ENCODE measurements around the gene ALDH1A1.
"Not testable (repeated sequence)": the region's sequence is repeated elsewhere in the genome, so short reads cannot be mapped to it uniquely, and the experiment has no call there.

The ALDH1A1 gene

GRCh38 chr9:72946821-72947220, 6.0 kb downstream of the ALDH1A1 start:
- DNase-seq (ENCODE audit: low spot score) (no peak), ATAC-seq (ENCODE audit: low read depth) (no peak)
- Histone ChIP-seq H3K27ac (ENCODE audit: poor library complexity, severe bottlenecking) (no peak overlapping the region), H3K4me1 (ENCODE audit: insufficient read depth, poor library complexity, severe bottlenecking) (no peaks in the 10 kb centered on the region), H3K27me3 (ENCODE audit: insufficient read depth, poor library complexity, severe bottlenecking) (no peaks in the 10 kb centered on the region), H3K36me3 (ENCODE audit: low read depth) (no peaks in the 10 kb centered on the region), H3K9me3 (ENCODE audit: severe bottlenecking) (no peaks in the 10 kb centered on the region), H3K4me3 (ENCODE audit: severe bottlenecking) (no peak overlapping the region)
- no peak for TF ChIP-seq CTCF (IDR thresholded peaks at IDR 0.05; ENCODE audit: poor library complexity, severe bottlenecking)

- Histone ChIP-seq H3K27me3 (ENCODE audit: insufficient read depth, poor library complexity, severe bottlenecking) (no peaks in the 10 kb centered on the region), H3K27ac (ENCODE audit: poor library complexity, severe bottlenecking) (no peak overlapping the region), H3K9me3 (ENCODE audit: severe bottlenecking) (no peaks in the 10 kb centered on the region), H3K4me3 (ENCODE audit: severe bottlenecking) (no peak overlapping the region), H3K36me3 (ENCODE audit: low read depth) (no peaks in the 10 kb centered on the region), H3K4me1 (ENCODE audit: insufficient read depth, poor library complexity, severe bottlenecking) (no peaks in the 10 kb centered on the region)
- no peak for DNase-seq (ENCODE audit: low spot score)
- no peak for ATAC-seq (ENCODE audit: low read depth)
- no peak for TF ChIP-seq CTCF (IDR thresholded peaks at IDR 0.05; ENCODE audit: poor library complexity, severe bottlenecking)
Observed at GRCh38 chr9:72946318-72946717, 6.5 kb downstream of the ALDH1A1 start.

GRCh38 chr9:72945391-72945790, 7.5 kb downstream of the ALDH1A1 start:
- no peaks in the 10 kb centered on the region for H3K36me3 ChIP-seq (ENCODE audit: low read depth)
- no peak overlapping the region for H3K27ac ChIP-seq (ENCODE audit: poor library complexity, severe bottlenecking)
- no peak overlapping the region for H3K4me3 ChIP-seq (ENCODE audit: severe bottlenecking)
- ATAC-seq (ENCODE audit: low read depth) (no peak), DNase-seq (ENCODE audit: low spot score) (no peak)
- no peaks in the 10 kb centered on the region for H3K27me3 ChIP-seq (ENCODE audit: insufficient read depth, poor library complexity, severe bottlenecking)
- no peaks in the 10 kb centered on the region for H3K9me3 ChIP-seq (ENCODE audit: severe bottlenecking)
- no peaks in the 10 kb centered on the region for H3K4me1 ChIP-seq (ENCODE audit: insufficient read depth, poor library complexity, severe bottlenecking)
- no peak for TF ChIP-seq CTCF (IDR thresholded peaks at IDR 0.05; ENCODE audit: poor library complexity, severe bottlenecking)

GRCh38 chr9:72943844-72944462, 8.9 kb downstream of the ALDH1A1 start:
- H3K4me3 ChIP-seq (ENCODE audit: severe bottlenecking) = no peak overlapping the region
- no peaks in the 10 kb centered on the region for H3K4me1 ChIP-seq (ENCODE audit: insufficient read depth, poor library complexity, severe bottlenecking)
- H3K27ac ChIP-seq (ENCODE audit: poor library complexity, severe bottlenecking) = no peak overlapping the region
- no peaks in the 10 kb centered on the region for H3K9me3 ChIP-seq (ENCODE audit: severe bottlenecking)
- DNase-seq (ENCODE audit: low spot score) (no peak), ATAC-seq (ENCODE audit: low read depth) (no peak)
- no peaks in the 10 kb centered on the region for H3K27me3 ChIP-seq (ENCODE audit: insufficient read depth, poor library complexity, severe bottlenecking)
- no peaks in the 10 kb centered on the region for H3K36me3 ChIP-seq (ENCODE audit: low read depth)
- no peak for TF ChIP-seq CTCF (IDR thresholded peaks at IDR 0.05; ENCODE audit: poor library complexity, severe bottlenecking)

- ATAC-seq (ENCODE audit: low read depth) (no peak), DNase-seq (ENCODE audit: low spot score) (no peak)
- no peak for TF ChIP-seq CTCF (IDR thresholded peaks at IDR 0.05; ENCODE audit: poor library complexity, severe bottlenecking)
- Histone ChIP-seq H3K4me3 (ENCODE audit: severe bottlenecking) (no peak overlapping the region), H3K27ac (ENCODE audit: poor library complexity, severe bottlenecking) (no peak overlapping the region), H3K9me3 (ENCODE audit: severe bottlenecking) (no peaks in the 10 kb centered on the region), H3K36me3 (ENCODE audit: low read depth) (no peaks in the 10 kb centered on the region), H3K4me1 (ENCODE audit: insufficient read depth, poor library complexity, severe bottlenecking) (no peaks in the 10 kb centered on the region), H3K27me3 (ENCODE audit: insufficient read depth, poor library complexity, severe bottlenecking) (no peaks in the 10 kb centered on the region)
Observed at GRCh38 chr9:72942451-72942850, 10.4 kb downstream of the ALDH1A1 start.

GRCh38 chr9:72939581-72939980, 13.3 kb downstream of the ALDH1A1 start:
- not testable (repeated sequence) for H3K9me3 ChIP-seq (ENCODE audit: severe bottlenecking); H3K27ac ChIP-seq (ENCODE audit: poor library complexity, severe bottlenecking); H3K4me3 ChIP-seq (ENCODE audit: severe bottlenecking); H3K4me1 ChIP-seq (ENCODE audit: insufficient read depth, poor library complexity, severe bottlenecking); ATAC-seq (ENCODE audit: low read depth); DNase-seq (ENCODE audit: low spot score); H3K36me3 ChIP-seq (ENCODE audit: low read depth); H3K27me3 ChIP-seq (ENCODE audit: insufficient read depth, poor library complexity, severe bottlenecking)

Measured in RWPE2 (cell line).